ENCODE results near the gene TMEFF2.

DNA sequence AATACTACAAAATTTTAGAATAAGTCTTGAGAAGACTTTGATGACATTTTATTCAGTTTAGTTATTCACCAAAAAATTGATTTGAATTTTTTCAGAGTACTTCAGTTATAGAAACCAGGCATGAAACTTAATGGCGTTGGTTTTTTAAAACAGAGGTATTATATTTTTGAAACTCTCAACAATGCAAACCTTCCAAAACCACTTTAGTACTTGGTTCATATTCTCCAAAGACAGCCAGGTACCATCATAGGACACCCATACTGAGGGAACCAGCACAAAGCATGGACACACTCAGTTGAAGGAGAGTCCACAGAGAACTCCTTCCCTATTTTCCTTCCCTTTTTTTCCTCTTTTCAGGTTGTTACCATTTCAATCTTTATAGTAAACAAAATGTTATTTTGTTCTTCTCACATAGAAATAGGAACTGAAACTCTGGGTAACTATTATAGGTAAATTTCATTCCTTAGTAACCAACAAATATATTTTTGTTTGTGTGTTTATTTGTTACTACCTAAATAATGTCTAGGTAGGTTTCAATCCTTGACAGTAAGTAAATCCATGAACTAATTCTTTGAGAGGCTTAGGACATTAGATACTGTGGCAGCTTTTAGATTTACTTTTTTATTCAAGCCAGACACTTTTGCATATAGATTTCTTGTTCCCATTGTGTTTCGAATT, 95.8 kb downstream of the TMEFF2 start:
- TF ChIP-seq, protein P1, sequence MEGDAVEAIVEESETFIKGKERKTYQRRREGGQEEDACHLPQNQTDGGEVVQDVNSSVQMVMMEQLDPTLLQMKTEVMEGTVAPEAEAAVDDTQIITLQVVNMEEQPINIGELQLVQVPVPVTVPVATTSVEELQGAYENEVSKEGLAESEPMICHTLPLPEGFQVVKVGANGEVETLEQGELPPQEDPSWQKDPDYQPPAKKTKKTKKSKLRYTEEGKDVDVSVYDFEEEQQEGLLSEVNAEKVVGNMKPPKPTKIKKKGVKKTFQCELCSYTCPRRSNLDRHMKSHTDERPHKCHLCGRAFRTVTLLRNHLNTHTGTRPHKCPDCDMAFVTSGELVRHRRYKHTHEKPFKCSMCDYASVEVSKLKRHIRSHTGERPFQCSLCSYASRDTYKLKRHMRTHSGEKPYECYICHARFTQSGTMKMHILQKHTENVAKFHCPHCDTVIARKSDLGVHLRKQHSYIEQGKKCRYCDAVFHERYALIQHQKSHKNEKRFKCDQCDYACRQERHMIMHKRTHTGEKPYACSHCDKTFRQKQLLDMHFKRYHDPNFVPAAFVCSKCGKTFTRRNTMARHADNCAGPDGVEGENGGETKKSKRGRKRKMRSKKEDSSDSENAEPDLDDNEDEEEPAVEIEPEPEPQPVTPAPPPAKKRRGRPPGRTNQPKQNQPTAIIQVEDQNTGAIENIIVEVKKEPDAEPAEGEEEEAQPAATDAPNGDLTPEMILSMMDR (IDR thresholded peaks at IDR 0.05): no peak
- no peak for TF ChIP-seq POLR2A (IDR thresholded peaks at IDR 0.05)
